ENCODE data around the gene PFN3.

The PFN3 gene

DNA sequence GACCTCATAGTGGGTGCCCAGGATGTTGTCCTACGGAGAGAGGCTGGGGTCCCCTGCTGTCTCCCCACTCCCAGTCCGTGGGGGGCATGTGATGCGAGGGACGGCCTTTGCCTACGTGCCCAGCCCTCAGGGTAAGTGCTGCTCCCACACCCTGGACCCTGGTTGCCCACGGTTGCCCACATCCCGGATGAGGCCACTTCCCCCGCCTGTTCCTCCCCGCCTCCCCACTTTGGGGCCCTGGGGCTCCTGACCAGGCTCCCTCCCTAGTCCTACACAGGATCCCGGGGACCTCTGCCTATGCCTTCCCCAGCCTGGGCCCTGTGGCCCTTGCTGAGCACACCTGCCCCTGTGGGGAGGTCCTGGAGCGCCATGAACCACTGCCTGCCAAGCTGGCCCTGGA is 14.7 kb downstream of the PFN3 start:
- no peaks in the 10 kb centered on the region for H3K36me3 ChIP-seq (ENCODE audit: insufficient read depth, low read length)
- H4K20me1 ChIP-seq (ENCODE audit: insufficient read depth, low read length), result no peaks in the 10 kb centered on the region; the same call in 1 of the 2 replicates
- H2AFZ ChIP-seq (ENCODE audit: low read depth, low read length), result no peak overlapping the region
- H3K4me1 ChIP-seq (ENCODE audit: insufficient read depth, low read length), result peaks cover 2% of the 10 kb centered on the region
- ATAC-seq (ENCODE audit: insufficient read depth, low read depth), result no peak
- H3K9me3 ChIP-seq (ENCODE audit: insufficient read depth, low read length, severe bottlenecking), result no peaks in the 10 kb centered on the region
- no peak for DNase-seq
- H3K27me3 ChIP-seq (ENCODE audit: insufficient read depth, low read length, poor library complexity), result peaks cover 17% of the 10 kb centered on the region
- no peak overlapping the region for H3K27ac ChIP-seq (ENCODE audit: low read length)
- H3K4me3 ChIP-seq (ENCODE audit: low read depth in 1 of 2, low read length in 2 of 2), result no peak overlapping the region
- TF ChIP-seq EZH2 (IDR thresholded peaks at IDR 0.05; ENCODE audit: borderline replicate concordance, low read depth, low read length, severe bottlenecking), result no peak
- TF ChIP-seq, protein P1, sequence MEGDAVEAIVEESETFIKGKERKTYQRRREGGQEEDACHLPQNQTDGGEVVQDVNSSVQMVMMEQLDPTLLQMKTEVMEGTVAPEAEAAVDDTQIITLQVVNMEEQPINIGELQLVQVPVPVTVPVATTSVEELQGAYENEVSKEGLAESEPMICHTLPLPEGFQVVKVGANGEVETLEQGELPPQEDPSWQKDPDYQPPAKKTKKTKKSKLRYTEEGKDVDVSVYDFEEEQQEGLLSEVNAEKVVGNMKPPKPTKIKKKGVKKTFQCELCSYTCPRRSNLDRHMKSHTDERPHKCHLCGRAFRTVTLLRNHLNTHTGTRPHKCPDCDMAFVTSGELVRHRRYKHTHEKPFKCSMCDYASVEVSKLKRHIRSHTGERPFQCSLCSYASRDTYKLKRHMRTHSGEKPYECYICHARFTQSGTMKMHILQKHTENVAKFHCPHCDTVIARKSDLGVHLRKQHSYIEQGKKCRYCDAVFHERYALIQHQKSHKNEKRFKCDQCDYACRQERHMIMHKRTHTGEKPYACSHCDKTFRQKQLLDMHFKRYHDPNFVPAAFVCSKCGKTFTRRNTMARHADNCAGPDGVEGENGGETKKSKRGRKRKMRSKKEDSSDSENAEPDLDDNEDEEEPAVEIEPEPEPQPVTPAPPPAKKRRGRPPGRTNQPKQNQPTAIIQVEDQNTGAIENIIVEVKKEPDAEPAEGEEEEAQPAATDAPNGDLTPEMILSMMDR (IDR thresholded peaks at IDR 0.05; ENCODE audit: borderline replicate concordance, extremely low read depth, low read length, poor library complexity, severe bottlenecking), result no peak
- no peak overlapping the region for H3K9ac ChIP-seq (ENCODE audit: low read depth, low read length)
- no peak overlapping the region for H3K4me2 ChIP-seq (ENCODE audit: insufficient read depth, low read length)
- H3K79me2 ChIP-seq (ENCODE audit: insufficient read depth, low read length), result no peaks in the 10 kb centered on the region

DNA sequence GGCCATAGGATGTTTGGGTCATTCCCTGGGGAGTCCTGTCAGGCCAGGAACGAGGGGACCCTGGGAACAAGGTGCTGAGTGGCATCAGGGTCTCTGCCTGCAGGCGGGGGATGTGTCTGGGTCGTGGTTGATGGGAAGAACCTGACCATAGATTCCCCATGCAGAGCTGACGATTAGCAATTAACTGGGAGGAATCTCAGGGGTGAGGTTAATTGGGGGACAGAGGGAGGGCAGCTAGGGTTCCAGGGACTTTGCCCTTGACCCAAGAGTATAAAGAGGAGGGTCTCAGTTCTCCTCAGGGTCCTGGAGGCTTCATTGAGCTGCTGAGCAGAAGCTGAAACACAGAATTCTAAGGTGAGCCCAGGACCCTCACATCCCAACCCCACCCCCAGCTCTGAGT is 16.3 kb downstream of the PFN3 start, which contains the start of gene SLC34A1:
SLC34A1 (plus strand) TSS at position 301 of the 400 bp plus-strand sequence. CDS start 1,308 bp downstream, outside the sequence.
- no peak for TF ChIP-seq EZH2 (IDR thresholded peaks at IDR 0.05; ENCODE audit: borderline replicate concordance, low read depth, low read length, severe bottlenecking)
- TF ChIP-seq, protein P1 (IDR thresholded peaks at IDR 0.05; ENCODE audit: borderline replicate concordance, extremely low read depth, low read length, poor library complexity, severe bottlenecking), result no peak
- Histone ChIP-seq H3K4me2 (ENCODE audit: insufficient read depth, low read length) (no peak within 1 kb of the TSS), H3K27ac (ENCODE audit: low read length) (no peak within 1 kb of the TSS), H3K27me3 (ENCODE audit: insufficient read depth, low read length, poor library complexity) (peaks cover 5% of the 10 kb centered on the region), H3K4me1 (ENCODE audit: insufficient read depth, low read length) (no peaks in the 10 kb centered on the region), H3K9me3 (ENCODE audit: insufficient read depth, low read length, severe bottlenecking) (no peaks in the 10 kb centered on the region), H2AFZ (ENCODE audit: low read depth, low read length) (no peak within 1 kb of the TSS), H3K36me3 (ENCODE audit: insufficient read depth, low read length) (no peaks in the 10 kb centered on the region), H3K4me3 (ENCODE audit: low read depth in 1 of 2, low read length in 2 of 2) (no peak within 1 kb of the TSS), H3K9ac (ENCODE audit: low read depth, low read length) (no peak within 1 kb of the TSS), H3K79me2 (ENCODE audit: insufficient read depth, low read length) (no peaks in the 10 kb centered on the region), H4K20me1 (ENCODE audit: insufficient read depth, low read length) (no peaks in the 10 kb centered on the region; the same call in 1 of the 2 replicates)
- ATAC-seq (ENCODE audit: insufficient read depth, low read depth) (no peak), DNase-seq (no peak)

DNA sequence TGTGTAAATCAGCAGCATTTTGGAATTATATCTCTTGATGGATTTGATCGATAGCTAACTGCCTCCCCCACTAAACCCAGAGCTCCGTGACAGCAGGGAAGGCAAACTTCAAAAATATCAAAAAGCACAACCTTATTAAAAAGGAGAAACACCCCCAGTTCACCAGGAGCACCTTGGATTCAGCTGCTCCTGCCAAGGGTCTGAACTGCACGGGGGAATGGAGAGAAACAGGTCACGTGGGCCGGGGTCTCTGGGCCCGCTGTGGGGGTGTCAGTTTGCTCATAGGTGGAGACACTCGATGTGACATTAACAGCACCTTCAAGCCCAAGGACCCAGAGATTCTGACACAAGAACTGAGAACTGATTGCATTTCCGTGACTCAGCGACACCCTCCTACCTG is 17.3 kb downstream of the PFN3 start:
- ATAC-seq (ENCODE audit: insufficient read depth, low read depth), result no peak

More for the DNA sequence above, 17.3 kb downstream of the PFN3 start:
- H3K27me3 ChIP-seq (ENCODE audit: insufficient read depth, low read length, poor library complexity), result no peaks in the 10 kb centered on the region
- TF ChIP-seq EZH2 (IDR thresholded peaks at IDR 0.05; ENCODE audit: borderline replicate concordance, low read depth, low read length, severe bottlenecking), result no peak
- TF ChIP-seq, protein P1 (IDR thresholded peaks at IDR 0.05; ENCODE audit: borderline replicate concordance, extremely low read depth, low read length, poor library complexity, severe bottlenecking), result no peak
- no peaks in the 10 kb centered on the region for H3K79me2 ChIP-seq (ENCODE audit: insufficient read depth, low read length)
- no peaks in the 10 kb centered on the region for H3K36me3 ChIP-seq (ENCODE audit: insufficient read depth, low read length)
- no peak for DNase-seq
- H3K4me1 ChIP-seq (ENCODE audit: insufficient read depth, low read length), result no peaks in the 10 kb centered on the region
- no peak overlapping the region for H3K4me2 ChIP-seq (ENCODE audit: insufficient read depth, low read length)
- H4K20me1 ChIP-seq (ENCODE audit: insufficient read depth, low read length), result no peaks in the 10 kb centered on the region
- H3K27ac ChIP-seq (ENCODE audit: low read length), result no peak overlapping the region
- H3K9me3 ChIP-seq (ENCODE audit: insufficient read depth, low read length, severe bottlenecking), result no peaks in the 10 kb centered on the region
- no peak overlapping the region for H3K4me3 ChIP-seq (ENCODE audit: low read depth in 1 of 2, low read length in 2 of 2)
- no peak overlapping the region for H2AFZ ChIP-seq (ENCODE audit: low read depth, low read length)
- no peak overlapping the region for H3K9ac ChIP-seq (ENCODE audit: low read depth, low read length)
